ENCODE measurements around the gene MALT1. TPM values are rescaled to one million over a fixed set of nuclear protein-coding genes. Genes with fewer than 3 reads are reported as not detected.
A peak's percentile ranks its signal among the peaks of the same experiment; 100 is the strongest.
"Not testable (repeated sequence)": the region's sequence is repeated elsewhere in the genome, so short reads cannot be mapped to it uniquely, and the experiment has no call there.

The MALT1 gene
- total RNA-seq, 2 donors from 2014 or later: 87.8 to 108 TPM

GRCh38 chr18:58640891-58641610 lies 30.2 kb upstream of the MALT1 start:
- DNase-seq: no peak
- Mint-ChIP-seq H3K4me3 (no peak overlapping the region), H3K27ac (no peak overlapping the region), H3K27me3 (no peaks in the 10 kb centered on the region), H3K36me3 (ENCODE audit: low read depth) (no peaks in the 10 kb centered on the region), H3K4me1 (no peaks in the 10 kb centered on the region)
- ATAC-seq: no peak
- no peaks in the 10 kb centered on the region for H3K9me3 ChIP-seq (ENCODE audit: control insufficient read depth, low read length, poor library complexity, severe bottlenecking)

- H3K27me3 Mint-ChIP-seq; H3K4me1 Mint-ChIP-seq; H3K27ac Mint-ChIP-seq; H3K9me3 ChIP-seq (ENCODE audit: control insufficient read depth, low read length, poor library complexity, severe bottlenecking); H3K4me3 Mint-ChIP-seq; ATAC-seq; H3K36me3 Mint-ChIP-seq (ENCODE audit: low read depth); DNase-seq: not testable (repeated sequence)
Measured at GRCh38 chr18:58643557-58643956, 27.7 kb upstream of the MALT1 start.

GRCh38 chr18:58645398-58645797 lies 25.9 kb upstream of the MALT1 start:
- ATAC-seq: no peak

GRCh38 chr18:58646334-58646862 lies 24.9 kb upstream of the MALT1 start:
- ATAC-seq: no peak
- Mint-ChIP-seq H3K4me3 (no peak overlapping the region), H3K27me3 (no peaks in the 10 kb centered on the region), H3K36me3 (ENCODE audit: low read depth) (no peaks in the 10 kb centered on the region), H3K27ac (no peak overlapping the region), H3K4me1 (peaks cover 17% of the 10 kb centered on the region)
- DNase-seq: no peak
- peaks cover 3% of the 10 kb centered on the region for H3K9me3 ChIP-seq (ENCODE audit: control insufficient read depth, low read length, poor library complexity, severe bottlenecking)

More at GRCh38 chr18:58645398-58645797, 25.9 kb upstream of the MALT1 start:
- Mint-ChIP-seq H3K36me3 (ENCODE audit: low read depth) (no peaks in the 10 kb centered on the region), H3K27ac (no peak overlapping the region), H3K4me1 (peaks cover 13% of the 10 kb centered on the region), H3K27me3 (no peaks in the 10 kb centered on the region), H3K4me3 (no peak overlapping the region)
- peaks cover 3% of the 10 kb centered on the region for H3K9me3 ChIP-seq (ENCODE audit: control insufficient read depth, low read length, poor library complexity, severe bottlenecking)
- DNase-seq: no peak

DNA sequence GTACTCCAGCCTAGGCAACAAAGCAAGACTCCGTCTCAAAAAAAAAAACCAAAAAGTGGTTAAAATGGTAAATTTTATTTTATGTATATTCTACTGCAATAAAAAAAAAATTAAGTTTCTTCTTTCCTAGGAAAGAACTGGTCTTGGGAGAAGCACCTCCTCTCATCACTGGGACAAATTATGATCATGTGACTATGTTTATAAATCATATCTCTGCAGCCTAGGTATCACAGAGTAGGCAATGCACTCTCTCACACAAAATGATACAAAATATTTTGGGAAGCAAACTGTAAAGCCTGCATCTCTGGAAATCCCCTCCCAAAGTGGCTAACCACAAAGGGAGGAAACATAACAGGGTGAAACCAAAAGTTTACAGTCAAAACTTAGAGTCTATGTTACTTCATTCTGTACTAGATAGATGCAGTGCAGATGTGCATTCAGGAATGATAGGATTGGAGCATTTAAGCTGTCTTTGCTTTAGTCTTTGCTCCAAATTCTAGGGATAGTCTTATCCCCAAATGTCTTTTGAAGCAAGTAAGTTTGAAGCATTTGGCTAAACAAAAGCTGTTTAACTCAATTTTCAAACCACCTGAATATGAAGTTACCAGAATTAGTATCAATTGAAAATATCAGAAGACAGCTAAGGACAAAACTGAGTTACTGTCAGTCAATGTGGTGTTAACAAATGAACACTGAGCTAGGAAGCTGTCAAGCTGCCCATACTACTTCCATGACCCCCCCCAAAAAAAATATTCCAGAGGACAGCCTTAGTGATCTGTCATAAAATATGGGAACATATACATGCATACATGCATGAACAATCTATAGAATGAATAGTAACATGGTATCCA lies 21.1 kb upstream of the MALT1 start:
- peaks cover 3% of the 10 kb centered on the region for H3K9me3 ChIP-seq (ENCODE audit: control insufficient read depth, low read length, poor library complexity, severe bottlenecking)
- H3K27ac Mint-ChIP-seq: peak overlapping the region; percentile 89
- H3K36me3 Mint-ChIP-seq (ENCODE audit: low read depth): no peaks in the 10 kb centered on the region
- peaks cover 20% of the 10 kb centered on the region for H3K4me1 Mint-ChIP-seq
- no peaks in the 10 kb centered on the region for H3K27me3 Mint-ChIP-seq
- DNase-seq (no peak), ATAC-seq (peak; percentile 95)
- peak overlapping the region; percentile 46 for H3K4me3 Mint-ChIP-seq

DNA sequence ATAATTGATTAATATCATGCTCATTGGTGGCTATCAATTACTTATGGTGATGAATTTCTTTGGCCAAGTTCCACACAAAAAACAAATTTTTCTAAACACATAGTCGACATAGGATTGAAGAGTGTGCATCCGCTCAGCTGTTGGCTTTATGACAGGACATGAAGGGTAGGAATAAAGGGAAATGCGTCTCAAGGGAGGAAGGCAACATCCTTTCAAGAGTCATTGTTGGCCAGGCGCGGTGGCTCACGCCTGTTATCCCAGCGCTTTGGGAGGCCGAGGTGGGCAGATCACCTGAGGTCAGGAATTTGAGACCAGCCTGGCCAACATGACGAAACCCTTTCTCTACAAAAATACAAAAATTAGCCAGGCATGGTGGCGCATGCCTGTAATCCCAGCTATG lies 20.4 kb upstream of the MALT1 start:
- H3K27me3 Mint-ChIP-seq; H3K4me3 Mint-ChIP-seq; DNase-seq; H3K36me3 Mint-ChIP-seq (ENCODE audit: low read depth); H3K9me3 ChIP-seq (ENCODE audit: control insufficient read depth, low read length, poor library complexity, severe bottlenecking); ATAC-seq: not testable (repeated sequence)
- H3K27ac Mint-ChIP-seq: peak overlapping the region; percentile 89
- peaks cover 20% of the 10 kb centered on the region for H3K4me1 Mint-ChIP-seq

- H3K9me3 ChIP-seq (ENCODE audit: control insufficient read depth, low read length, poor library complexity, severe bottlenecking); ATAC-seq; H3K27me3 Mint-ChIP-seq; H3K36me3 Mint-ChIP-seq (ENCODE audit: low read depth); H3K4me3 Mint-ChIP-seq; DNase-seq: not testable (repeated sequence)
- Mint-ChIP-seq H3K27ac (peak overlapping the region; percentile 8), H3K4me1 (peaks cover 32% of the 10 kb centered on the region)
Measured at GRCh38 chr18:58653144-58653722, 18.0 kb upstream of the MALT1 start.

GRCh38 chr18:58653814-58654509 lies 17.3 kb upstream of the MALT1 start:
- ATAC-seq (no peak), DNase-seq (no peak)
- no peaks in the 10 kb centered on the region for H3K9me3 ChIP-seq (ENCODE audit: control insufficient read depth, low read length, poor library complexity, severe bottlenecking)
- H3K36me3 Mint-ChIP-seq (ENCODE audit: low read depth): no peaks in the 10 kb centered on the region
- H3K27ac Mint-ChIP-seq: no peak overlapping the region
- H3K4me1 Mint-ChIP-seq: peaks cover 28% of the 10 kb centered on the region
- H3K4me3 Mint-ChIP-seq: no peak overlapping the region
- H3K27me3 Mint-ChIP-seq: no peaks in the 10 kb centered on the region

DNA sequence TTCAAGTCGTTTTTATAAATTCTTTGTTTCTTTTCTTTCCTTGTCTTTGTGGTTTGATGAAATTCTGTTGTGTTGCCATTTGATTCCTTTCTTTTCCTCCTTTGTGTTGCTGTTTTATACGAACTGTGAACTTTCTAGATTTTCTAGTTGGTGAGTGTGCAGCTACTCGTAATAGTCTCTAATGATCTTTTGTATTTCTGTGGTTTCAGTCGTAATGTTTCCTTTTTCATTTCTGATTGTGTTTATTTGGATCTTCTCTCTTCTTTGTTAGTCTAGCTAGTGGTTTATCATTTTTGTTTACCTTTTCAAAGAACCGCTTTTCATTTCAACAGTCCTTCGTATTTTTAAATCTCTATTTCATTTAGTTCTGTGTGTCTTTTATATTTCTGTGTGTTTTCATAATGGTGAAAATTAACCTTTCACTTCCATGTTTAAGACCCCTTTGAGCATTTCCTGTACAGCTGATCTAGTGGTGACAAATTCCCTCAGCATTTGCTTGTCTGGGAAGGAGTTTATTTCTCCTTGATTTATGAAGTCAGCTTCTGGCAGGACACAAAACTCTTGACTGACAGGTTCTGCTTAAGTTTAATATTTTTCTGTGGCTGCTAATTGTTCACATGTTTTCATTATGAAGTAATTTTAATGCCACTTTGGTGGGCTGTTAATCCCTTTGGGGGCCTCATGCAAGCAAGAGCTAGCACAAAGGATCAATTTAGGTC lies 16.2 kb upstream of the MALT1 start:
- no peak overlapping the region for H3K4me3 Mint-ChIP-seq
- peaks cover 26% of the 10 kb centered on the region for H3K4me1 Mint-ChIP-seq
- H3K9me3 ChIP-seq (ENCODE audit: control insufficient read depth, low read length, poor library complexity, severe bottlenecking): no peaks in the 10 kb centered on the region
- H3K27ac Mint-ChIP-seq: no peak overlapping the region
- H3K36me3 Mint-ChIP-seq (ENCODE audit: low read depth): peaks cover under 1% of the 10 kb centered on the region
- ATAC-seq (no peak), DNase-seq (no peak)
- no peaks in the 10 kb centered on the region for H3K27me3 Mint-ChIP-seq

- H3K9me3 ChIP-seq (ENCODE audit: control insufficient read depth, low read length, poor library complexity, severe bottlenecking): no peaks in the 10 kb centered on the region
- H3K27ac Mint-ChIP-seq: peak overlapping the region; percentile 95
- ATAC-seq (no peak), DNase-seq (no peak)
- no peaks in the 10 kb centered on the region for H3K27me3 Mint-ChIP-seq
- H3K4me3 Mint-ChIP-seq: no peak overlapping the region
- H3K4me1 Mint-ChIP-seq: peaks cover 26% of the 10 kb centered on the region
- H3K36me3 Mint-ChIP-seq (ENCODE audit: low read depth): peaks cover 5% of the 10 kb centered on the region
Measured at GRCh38 chr18:58657081-58657480, 14.2 kb upstream of the MALT1 start.

DNA sequence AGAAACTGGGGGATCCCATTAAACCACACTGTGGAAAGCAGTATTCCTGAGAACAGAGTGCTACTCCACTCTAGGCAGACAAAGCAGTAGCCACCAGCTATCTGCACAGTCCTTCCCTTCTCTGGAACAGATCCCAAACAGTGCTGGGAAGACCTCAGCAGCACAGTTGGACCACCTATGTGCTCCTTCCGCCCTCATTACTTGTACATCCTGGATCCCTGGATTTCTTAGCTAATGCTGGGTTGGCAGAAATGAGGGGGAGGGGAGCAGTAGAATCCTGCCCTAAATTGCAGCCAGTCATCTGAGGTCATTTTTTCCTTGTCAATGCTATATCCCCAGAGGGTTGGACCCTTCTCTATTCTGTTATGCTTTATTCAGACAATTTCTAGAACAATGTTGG lies 13.8 kb upstream of the MALT1 start:
- H3K9me3 ChIP-seq (ENCODE audit: control insufficient read depth, low read length, poor library complexity, severe bottlenecking): no peaks in the 10 kb centered on the region
- Mint-ChIP-seq H3K27ac (peak overlapping the region; percentile 95), H3K27me3 (no peaks in the 10 kb centered on the region), H3K4me3 (peak overlapping the region; percentile 87), H3K36me3 (ENCODE audit: low read depth) (peaks cover 5% of the 10 kb centered on the region), H3K4me1 (peaks cover 26% of the 10 kb centered on the region)
- no peak for DNase-seq
- ATAC-seq: no peak

- no peaks in the 10 kb centered on the region for H3K9me3 ChIP-seq (ENCODE audit: control insufficient read depth, low read length, poor library complexity, severe bottlenecking)
- H3K36me3 Mint-ChIP-seq (ENCODE audit: low read depth): peaks cover 5% of the 10 kb centered on the region
- peak overlapping the region; percentile 76 for H3K4me3 Mint-ChIP-seq
- no peaks in the 10 kb centered on the region for H3K27me3 Mint-ChIP-seq
- peaks cover 30% of the 10 kb centered on the region for H3K4me1 Mint-ChIP-seq
- ATAC-seq: no peak
- H3K27ac Mint-ChIP-seq: peak overlapping the region; percentile 95
- DNase-seq: no peak
Measured at GRCh38 chr18:58659691-58660090, 11.6 kb upstream of the MALT1 start.
